Ovary (tissue), 9 donors: Measurements from ENCODE around the gene TNP2. TPM values are rescaled to one million over a fixed set of nuclear protein-coding genes. Genes with fewer than 3 reads are reported as not detected.

ENCODE experiments used
- DNase-seq, 5 donors: peaks; one replicate each; pipeline ENCODE4 v3.0.0-alpha.2; 2019 to 2020
- H3K27ac ChIP-seq, 2 donors: fragments of 200-600 bp; one replicate each; pipeline versions ENCODE4 v1.5.1 to v1.8.0; 2019 to 2022
- H3K27me3 ChIP-seq: fragments of 200-600 bp; one replicate; pipeline ENCODE4 v1.8.0; 2022
- H3K36me3 ChIP-seq: fragments of 200-600 bp; sonication (generic); one replicate; pipeline ENCODE4 v1.5.1; 2019
- H3K4me1 ChIP-seq: one replicate; pipeline ENCODE4 v1.8.1; 2013; ENCODE audit warnings: mild to moderate bottlenecking, moderate library complexity; ENCODE audit not compliant: insufficient read depth
- H3K4me3 ChIP-seq: fragments of 200-600 bp; sonication (generic); one replicate; pipeline ENCODE4 v1.5.1; 2017
- H3K9me3 ChIP-seq, 2 donors: fragments of 200-600 bp in 1 of 2; sonication (generic) in 1 of 2; one replicate each; pipeline versions ENCODE4 v1.5.1 to v1.8.1; 2013 to 2019; ENCODE audit warnings: mild to moderate bottlenecking in 1 of 2, moderate library complexity in 1 of 2
- CTCF ChIP-seq, 3 donors: fragments of 450-650 bp in 2 of 3; fragments of 200-600 bp in 1 of 3; IDR thresholded peaks; one replicate each; pipeline versions ENCODE4 v1.5.1 to v1.8.0; 2016 to 2022; ENCODE audit warnings: antibody characterized with exemption in 3 of 3, mild to moderate bottlenecking in 1 of 3
- EP300 ChIP-seq: sonication (generic); formaldehyde crosslinking; IDR thresholded peaks from one replicate; pipeline ENCODE4 v1.6.1; 2017; ENCODE audit warnings: antibody characterized with exemption
- POLR2A ChIP-seq: fragments of 450-650 bp; IDR thresholded peaks from one replicate; pipeline ENCODE4 v1.6.1; 2017; ENCODE audit warnings: antibody characterized with exemption, mild to moderate bottlenecking, moderate library complexity
- WGBS, 3 donors: extraction: QIAGEN DNeasy Blood & Tissue Kit in 1 of 3; methylation state at CpG; one replicate each; pipeline versions ENCODE4 v1.1.5 to v1.1.7; 2013 to 2017; 5-methylcytosine and 5-hydroxymethylcytosine counted together
- intact Hi-C, 4 donors: fragments of 100-400 bp; cut with DNase I; formaldehyde crosslinking; loops; one replicate each; pipeline versions ENCODE4 v1.11.0 to v1.15.1; 2022 to 2023
- polyA plus RNA-seq, 2 donors: library from polyadenylated mRNA; stranded (reverse); fragments of 200-250 nt in 1 of 2; fragments of 350-450 nt in 1 of 2; fragmentation: Illumina TruSeq in 1 of 2; extraction: RNeasy Lipid Tissue Mini Kit (QIAGEN cat#74804) in 1 of 2; gene quantifications; one replicate each; pipeline ENCODE4 v1.2.3, GENCODE V29; 2013 to 2014
- total RNA-seq, 7 donors: library from RNA; depleted of rRNA in 2 of 7; stranded (reverse); fragments of >200 nt in 2 of 7; fragmentation: NEBNext Ultra II Directional in 3 of 7; extraction: Animal tissue kit (Norgen Biotek cat#: 25700) in 3 of 7; gene quantifications; one replicate each; pipeline versions ENCODE4 v1.1.0 to v1.2.4, GENCODE V29; 2016 to 2023
- donor health status: DM: no; HTN: no; CAD: no; lungs with moderate emphysema.
- donor health status: DM: no; HTN: no; CAD: no.
- donor health status: Bipolar disorder and iron deficiency.
- donor health status: DM: yes; HTN: yes; CAD: no.
- donor health status: DM: no; HTN: no; CAD: no.
- donor health status: DM: yes; HTN: yes; CAD: no.

Gene TNP2
- total and polyA plus RNA-seq, 9 donors, result not detected

GRCh38 chr16:11257131-11257938 is 11.8 kb downstream of the TNP2 start:
- Histone ChIP-seq H3K4me1 (peaks cover 6% of the 10 kb centered on the region), H3K9me3 (no peaks in the 10 kb centered on the region), H3K27me3 (no peaks in the 10 kb centered on the region), H3K4me3 (peak overlapping the region; percentile 87), H3K36me3 (no peaks in the 10 kb centered on the region), H3K27ac (peak overlapping the region in 1 of 2 donors; percentile 99)
- TF ChIP-seq CTCF (IDR thresholded peaks at IDR 0.05), result peak in 2 of 3 donors; percentile 65 to 69
- no peak for TF ChIP-seq POLR2A
- WGBS, 3 donors, result 23 to 28% (median 25%) methylated on average over 21 of the region's 21 CpGs
- peak; percentile 74 to 82 (median 79) for DNase-seq
- intact Hi-C loops, result loop anchor here (2.0 to 10.0 kb wide), 6 partner anchors 55 to 287 kb away; partner anchors contain the start of gene RMI2 (in 2 of the 4)

DNA sequence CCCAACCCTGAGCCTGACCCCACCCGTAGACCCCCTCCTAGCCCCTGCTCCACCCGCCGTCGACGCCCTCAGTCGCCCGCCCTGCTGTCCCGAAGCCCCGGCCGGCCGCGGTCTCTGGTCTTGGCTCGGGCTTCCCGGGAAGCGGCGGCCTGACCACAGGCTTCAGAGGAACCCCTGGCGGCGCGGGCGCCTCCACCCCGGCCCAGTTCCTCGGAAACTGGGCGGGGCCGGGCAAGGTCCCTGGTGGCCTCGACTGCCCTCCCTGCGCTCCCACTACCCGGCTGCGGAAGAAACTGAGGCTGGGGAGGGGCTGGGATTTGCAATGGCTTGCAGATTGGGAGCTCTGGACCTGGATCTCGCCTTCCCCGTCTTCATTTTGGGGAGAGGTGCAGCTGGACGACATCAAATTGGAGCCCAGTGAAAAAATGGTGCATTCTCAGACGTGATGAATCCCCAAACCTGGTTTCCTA is 12.4 kb downstream of the TNP2 start:
- 0 to 2% (median 0%) methylated on average over 25 to 32 of the region's 32 CpGs for WGBS, 3 donors
- intact Hi-C loops, result loop anchor here (2.0 to 10.0 kb wide), 6 partner anchors 56 to 286 kb away; partner anchors contain the start of gene RMI2 (in 2 of the 4)
- Histone ChIP-seq H3K9me3 (no peaks in the 10 kb centered on the region), H3K4me1 (peaks cover 6% of the 10 kb centered on the region), H3K36me3 (no peaks in the 10 kb centered on the region), H3K27me3 (no peaks in the 10 kb centered on the region), H3K27ac (peak overlapping the region; percentile 73 to 99), H3K4me3 (peak overlapping the region; percentile 87)
- peak in 2 of 5 donors; percentile 63 to 80 for DNase-seq
- TF ChIP-seq POLR2A (no peak), CTCF (IDR thresholded peaks at IDR 0.05) (no peak)

- intact Hi-C loops, result loop anchor here (2.0 to 10.0 kb wide), 6 partner anchors 56 to 285 kb away; partner anchors contain the start of gene RMI2 (in 2 of the 4)
- Histone ChIP-seq H3K27ac (peak within 1 kb of the TSS; percentile 82 to 99), H3K36me3 (no peaks in the 10 kb centered on the region), H3K27me3 (no peaks in the 10 kb centered on the region), H3K4me1 (peaks cover 6% of the 10 kb centered on the region), H3K9me3 (no peaks in the 10 kb centered on the region), H3K4me3 (peak within 1 kb of the TSS; percentile 87)
- TF ChIP-seq CTCF (IDR thresholded peaks at IDR 0.05) (peak; percentile 85 to 98 (median 98)), EP300 (no peak), POLR2A (peak; percentile 94)
- peak; percentile 85 to 93 (median 89) for DNase-seq
- 0 to 1% (median 0%) methylated on average over 40 to 100 of the region's 100 CpGs for WGBS, 3 donors
Observed at GRCh38 chr16:11255737-11256660, 13.1 kb downstream of the TNP2 start, which contains the start of gene SOCS1. SOCS1 (minus strand) TSS chr16:11256204; CDS start chr16:11255478, 726 bp downstream.
